ENCODE data around the gene TM2D1. TPM values are rescaled to one million over a fixed set of nuclear protein-coding genes. Genes with fewer than 3 reads are reported as not detected.

Gene TM2D1
- total and polyA plus RNA-seq, 9 of the 15 experiments (the other 6 are each of a cell fraction or from before 2014, with no cell fraction given) = 24.5 to 65.2 (median 47.7) TPM

GRCh38 chr1:61724813-61725694, at the start of gene TM2D1 (continued):
- TF ChIP-seq TSHZ1 (CRISPR knock-in tag; IDR thresholded peaks at IDR 0.05) (no peak), HDAC1 (IDR thresholded peaks at IDR 0.05) (peak in 1 of 2 experiments; percentile 70; a peak in 2 of 4 replicates), THRB (CRISPR knock-in tag; conservative IDR thresholded peaks at IDR 0.05) (0 out of 2 replicates have a peak, but pooled peaks have one; percentile 54), HMG20B (CRISPR knock-in tag; IDR thresholded peaks at IDR 0.05) (no peak), MBD2 (IDR thresholded peaks at IDR 0.05; ENCODE audit: borderline replicate concordance, low read depth) (peak; percentile 73; the same call in 1 of the 2 replicates), HOXB6 (CRISPR knock-in tag; IDR thresholded peaks at IDR 0.05; ENCODE audit: borderline replicate concordance) (no peak), ZNF830 (CRISPR knock-in tag; IDR thresholded peaks at IDR 0.05) (no peak), MBD1 (CRISPR knock-in tag; IDR thresholded peaks at IDR 0.05) (no peak), L3MBTL2 (IDR thresholded peaks at IDR 0.05) (peak; percentile 91), ZMIZ1 (IDR thresholded peaks at IDR 0.05; ENCODE audit: low read depth in 2 of 2, low read length in 2 of 2) (peak in 1 of 2 experiments; percentile 44; a peak in 1 of 4 replicates), CREB3 (tag; conservative IDR thresholded peaks at IDR 0.05; ENCODE audit: low read depth) (no peak), BRCA1 (IDR thresholded peaks at IDR 0.05) (no peak), BRCA1 (CRISPR knock-in tag; IDR thresholded peaks at IDR 0.05) (no peak), ZNF121 (CRISPR knock-in tag; conservative IDR thresholded peaks at IDR 0.05) (no peak)

Data from K562 (cell line).